Esophagus muscularis mucosa (tissue), 4 donors: Measurements from ENCODE around the gene YWHAG. TPM values are rescaled to one million over a fixed set of nuclear protein-coding genes. Genes with fewer than 3 reads are reported as not detected.
A peak's percentile ranks its signal among the peaks of the same experiment; 100 is the strongest.

Experiments
- DNase-seq: peaks from one replicate; pipeline ENCODE4 v3.0.0-alpha.2; 2017; ENCODE audit errors: extremely low spot score
- H3K27ac ChIP-seq, 4 donors: fragments of 200-600 bp; sonication (generic); replicated peaks in 1 of 4; 1 replicate in 3 of 4; 2 replicates in 1 of 4; pipeline ENCODE4 v1.5.1; 2016 to 2019; ENCODE audit warnings: mild to moderate bottlenecking in 1 of 4
- H3K27me3 ChIP-seq, 4 donors: fragments of 200-600 bp; sonication (generic); one replicate each; pipeline versions ENCODE4 v1.5.1 to v1.6.0; 2016 to 2019
- H3K36me3 ChIP-seq, 4 donors: fragments of 200-600 bp; sonication (generic); one replicate each; pipeline ENCODE4 v1.5.1; 2016 to 2019
- H3K4me1 ChIP-seq, 4 donors: fragments of 200-600 bp; sonication (generic); one replicate each; pipeline ENCODE4 v1.5.1; 2016 to 2019
- H3K4me3 ChIP-seq, 4 donors: fragments of 200-600 bp; sonication (generic); 1 replicate in 2 of 4; 2 replicates in 2 of 4; pipeline ENCODE4 v1.5.1; 2016 to 2019; ENCODE audit warnings: mild to moderate bottlenecking in 4 of 4, moderate library complexity in 1 of 4
- H3K9me3 ChIP-seq, 4 donors: fragments of 200-600 bp; sonication (generic); 1 replicate in 3 of 4; 2 replicates in 1 of 4; pipeline ENCODE4 v1.5.1; 2016 to 2019
- EP300 ChIP-seq: sonication (generic); formaldehyde crosslinking; IDR thresholded peaks from one replicate; pipeline ENCODE4 v1.6.1; 2017; ENCODE audit warnings: antibody characterized with exemption
- POLR2A ChIP-seq: fragments of 450-650 bp; IDR thresholded peaks from one replicate; pipeline ENCODE4 v1.6.1; 2017; ENCODE audit warnings: antibody characterized with exemption, moderate library complexity, mild to moderate bottlenecking, low read depth
- POLR2AphosphoS5 ChIP-seq, 2 donors: sonication (generic); formaldehyde crosslinking; IDR thresholded peaks; one replicate each; pipeline ENCODE4 v1.6.1; 2017; ENCODE audit warnings: antibody characterized with exemption in 2 of 2
- WGBS: methylation state at CpG from one replicate; pipeline ENCODE4 v1.1.5; 2018; 5-methylcytosine and 5-hydroxymethylcytosine counted together
- intact Hi-C: fragments of 100-400 bp; cut with DNase I; formaldehyde crosslinking; loops from one replicate; pipeline ENCODE4 v1.15.1; 2023
- total RNA-seq, 4 donors: library from RNA; depleted of rRNA; stranded (reverse); fragments of >200 nt; gene quantifications; one replicate each; pipeline versions ENCODE4 v1.1.0 to v1.2.1, GENCODE V29; 2016
- TF ChIP-seq, protein P1 (sequence below), 3 experiments: fragments of 200-600 bp in 2 of 3; fragments of 450-650 bp in 1 of 3; sonication (generic) in 2 of 3; IDR thresholded peaks; one replicate each; pipeline ENCODE4 v1.5.1; 2017 to 2019; ENCODE audit warnings: antibody characterized with exemption in 3 of 3, mild to moderate bottlenecking in 2 of 3, moderate library complexity in 1 of 3

Gene YWHAG
- total RNA-seq, 4 donors from 2014 or later, result 55.7 to 91.6 (median 73.7) TPM

DNA sequence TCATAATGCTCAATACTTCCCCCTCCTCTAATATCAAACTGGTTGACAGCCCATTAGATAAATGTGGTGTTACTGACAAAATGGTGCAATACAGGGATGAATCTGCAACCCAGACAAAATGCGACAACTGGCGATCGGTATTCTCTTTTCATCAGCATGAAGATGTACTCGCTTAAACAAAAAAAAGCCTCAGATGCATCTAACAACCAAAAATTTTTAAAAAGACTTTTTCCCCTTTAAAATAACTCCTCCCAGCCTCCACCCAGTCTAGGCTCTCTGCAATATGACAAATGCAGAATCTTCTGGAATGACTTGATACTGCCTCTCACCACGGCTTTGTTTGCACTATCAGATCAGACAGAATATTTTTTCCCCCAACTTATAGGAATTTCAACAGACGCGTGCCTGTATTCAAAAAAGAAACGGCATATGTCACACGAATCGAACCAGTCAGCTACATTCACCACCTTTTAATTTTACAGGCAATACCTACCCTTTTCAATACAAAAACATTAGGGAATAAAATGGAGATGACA is 1.2 kb downstream of the YWHAG start:
- intact Hi-C loops, result loop anchor here (2.0 to 10.0 kb wide), 2 partner anchors 39 to 73 kb away; no protein-coding TSS in a partner anchor
- Histone ChIP-seq H3K36me3 (peaks cover 0 to 7% (median 3%) of the 10 kb centered on the region in 4 donors), H3K27me3 (no peaks in the 10 kb centered on the region), H3K4me3 (peak overlapping the region; percentile 88 to 99 (median 94)), H3K4me1 (peaks cover 46 to 62% (median 54%) of the 10 kb centered on the region in 4 donors), H3K9me3 (no peaks in the 10 kb centered on the region), H3K27ac (peak overlapping the region; percentile 99 to 100 (median 100))
- DNase-seq, result no peak
- TF ChIP-seq EP300 (no peak), POLR2A (no peak), POLR2AphosphoS5 (IDR thresholded peaks at IDR 0.05) (no peak)
- TF ChIP-seq, protein P1, sequence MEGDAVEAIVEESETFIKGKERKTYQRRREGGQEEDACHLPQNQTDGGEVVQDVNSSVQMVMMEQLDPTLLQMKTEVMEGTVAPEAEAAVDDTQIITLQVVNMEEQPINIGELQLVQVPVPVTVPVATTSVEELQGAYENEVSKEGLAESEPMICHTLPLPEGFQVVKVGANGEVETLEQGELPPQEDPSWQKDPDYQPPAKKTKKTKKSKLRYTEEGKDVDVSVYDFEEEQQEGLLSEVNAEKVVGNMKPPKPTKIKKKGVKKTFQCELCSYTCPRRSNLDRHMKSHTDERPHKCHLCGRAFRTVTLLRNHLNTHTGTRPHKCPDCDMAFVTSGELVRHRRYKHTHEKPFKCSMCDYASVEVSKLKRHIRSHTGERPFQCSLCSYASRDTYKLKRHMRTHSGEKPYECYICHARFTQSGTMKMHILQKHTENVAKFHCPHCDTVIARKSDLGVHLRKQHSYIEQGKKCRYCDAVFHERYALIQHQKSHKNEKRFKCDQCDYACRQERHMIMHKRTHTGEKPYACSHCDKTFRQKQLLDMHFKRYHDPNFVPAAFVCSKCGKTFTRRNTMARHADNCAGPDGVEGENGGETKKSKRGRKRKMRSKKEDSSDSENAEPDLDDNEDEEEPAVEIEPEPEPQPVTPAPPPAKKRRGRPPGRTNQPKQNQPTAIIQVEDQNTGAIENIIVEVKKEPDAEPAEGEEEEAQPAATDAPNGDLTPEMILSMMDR (IDR thresholded peaks at IDR 0.05), result no peak
- WGBS, result under 1% methylated on average over 10 of the region's 10 CpGs

DNA sequence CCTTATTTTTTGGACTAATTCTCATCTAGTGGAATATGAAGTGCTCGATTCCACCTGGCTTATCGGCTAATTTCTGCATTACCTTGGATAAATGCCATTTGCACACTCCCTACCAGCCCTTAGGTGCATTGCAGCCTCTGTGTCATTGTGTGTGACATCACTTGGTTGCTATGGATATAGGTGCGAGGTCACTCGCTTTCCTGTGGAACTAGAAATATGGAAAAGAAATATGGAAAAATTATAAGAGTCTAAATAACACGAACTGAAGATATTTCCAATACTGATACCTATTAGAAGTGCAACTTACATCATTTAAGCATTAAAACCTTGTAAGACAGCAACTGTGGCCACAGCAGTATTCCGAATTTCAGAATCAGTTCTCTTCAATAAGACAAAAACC is 2.0 kb downstream of the YWHAG start:
- H3K4me1 ChIP-seq, result peaks cover 53 to 69% (median 61%) of the 10 kb centered on the region in 4 donors
- H3K36me3 ChIP-seq, result peaks cover 0 to 7% (median 3%) of the 10 kb centered on the region in 4 donors
- intact Hi-C loops, result loop anchor here (10.0 kb wide), 1 partner anchor 72 kb away; no protein-coding TSS in a partner anchor
- H3K9me3 ChIP-seq, result no peaks in the 10 kb centered on the region
- H3K4me3 ChIP-seq, result peak overlapping the region; percentile 88 to 99 (median 94)
- WGBS, result 29% methylated on average over 6 of the region's 6 CpGs
- peak overlapping the region; percentile 99 to 100 (median 100) for H3K27ac ChIP-seq
- H3K27me3 ChIP-seq, result no peaks in the 10 kb centered on the region
- DNase-seq, result no peak
- no peak for TF ChIP-seq POLR2AphosphoS5 (IDR thresholded peaks at IDR 0.05)
- TF ChIP-seq, protein P1 (IDR thresholded peaks at IDR 0.05), result peak in 1 of 3 experiments; percentile 13

DNA sequence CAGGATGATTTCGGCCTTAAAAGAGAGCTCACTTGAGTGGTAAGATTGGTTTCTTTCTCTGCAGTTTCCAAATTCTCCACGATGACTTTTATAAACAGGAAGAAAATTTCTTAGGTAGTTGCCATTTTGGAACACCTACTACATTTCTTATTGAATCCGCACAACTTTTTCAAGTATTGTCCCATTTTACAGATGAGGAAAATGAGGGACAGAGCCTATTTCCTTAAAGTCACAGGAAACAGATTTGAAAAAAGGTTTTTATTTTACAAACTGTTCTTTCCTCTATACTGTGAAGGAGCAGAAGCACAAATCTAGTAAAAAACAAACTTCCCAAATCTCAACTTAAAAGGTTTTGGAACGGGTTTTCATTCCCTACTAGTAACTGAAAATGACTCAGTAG is 2.7 kb downstream of the YWHAG start:
- 79% methylated on average over 4 of the region's 4 CpGs for WGBS
- peaks cover 0 to 7% (median 3%) of the 10 kb centered on the region in 4 donors for H3K36me3 ChIP-seq
- no peaks in the 10 kb centered on the region for H3K27me3 ChIP-seq
- no peak for DNase-seq
- H3K4me1 ChIP-seq, result peaks cover 59 to 76% (median 69%) of the 10 kb centered on the region in 4 donors
- no peak overlapping the region for H3K4me3 ChIP-seq
- TF ChIP-seq EP300 (no peak), POLR2AphosphoS5 (IDR thresholded peaks at IDR 0.05) (no peak), POLR2A (no peak)
- TF ChIP-seq, protein P1 (IDR thresholded peaks at IDR 0.05), result no peak
- H3K9me3 ChIP-seq, result no peaks in the 10 kb centered on the region
- peak overlapping the region in 2 of 4 donors; percentile 99 to 100 for H3K27ac ChIP-seq
- intact Hi-C loops, result loop anchor here (10.0 kb wide), 1 partner anchor 71 kb away; no protein-coding TSS in a partner anchor

DNA sequence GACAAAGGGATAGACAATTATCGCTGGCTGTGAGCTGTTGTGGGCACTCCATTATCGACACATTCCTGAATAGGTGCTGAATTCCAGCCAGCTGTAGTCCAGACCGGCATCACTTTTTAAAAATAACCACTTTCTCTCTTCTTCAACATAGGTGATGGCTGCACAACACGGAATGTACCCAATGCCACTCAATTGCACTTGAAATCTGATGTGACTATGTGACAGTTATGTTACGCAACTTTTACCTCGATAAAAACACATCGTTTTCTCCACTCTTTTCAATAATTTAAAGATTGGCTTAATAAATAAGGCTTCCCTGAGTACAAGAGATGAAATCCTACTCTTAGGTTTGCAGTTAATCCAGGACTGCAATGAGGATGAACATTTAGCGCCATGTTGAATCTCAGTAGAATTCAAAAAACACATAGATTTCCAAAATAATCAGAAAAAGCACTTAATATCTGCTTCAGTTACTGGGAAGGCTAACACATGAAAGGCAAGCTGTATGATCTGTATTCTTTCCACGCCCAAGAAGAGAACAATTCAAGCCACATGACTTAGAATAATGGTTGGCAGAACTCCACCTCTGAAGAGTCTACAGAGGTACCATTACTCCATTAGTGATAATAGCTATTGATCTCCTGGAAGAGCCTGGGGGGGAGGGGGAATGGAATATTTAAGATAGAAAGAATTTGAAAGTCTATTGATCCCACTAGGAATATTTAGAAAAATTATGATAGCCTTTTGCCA is 3.6 kb downstream of the YWHAG start:
- peaks cover 59 to 82% (median 73%) of the 10 kb centered on the region in 4 donors for H3K4me1 ChIP-seq
- no peak for DNase-seq
- H3K27ac ChIP-seq, result peak overlapping the region in 2 of 4 donors; percentile 24 to 100
- 76% methylated on average over 9 of the region's 9 CpGs for WGBS
- TF ChIP-seq POLR2A (no peak), POLR2AphosphoS5 (IDR thresholded peaks at IDR 0.05) (no peak), EP300 (no peak)
- TF ChIP-seq, protein P1 (IDR thresholded peaks at IDR 0.05), result no peak
- no peaks in the 10 kb centered on the region for H3K27me3 ChIP-seq
- no peaks in the 10 kb centered on the region for H3K9me3 ChIP-seq
- H3K4me3 ChIP-seq, result no peak overlapping the region
- intact Hi-C loops, result loop anchor here (10.0 kb wide), 1 partner anchor 70 kb away; no protein-coding TSS in a partner anchor
- H3K36me3 ChIP-seq, result peaks cover 0 to 12% (median 8%) of the 10 kb centered on the region in 4 donors
